HG03460 (cell line): ENCODE measurements around the gene TGIF1.

ENCODE experiments used
- ATAC-seq: cut with Tn5 transposase; IDR thresholded peaks from one replicate; pipeline ENCODE4 v1.9.1; 2021; ENCODE audit not compliant: unreplicated experiment

Gene TGIF1

DNA sequence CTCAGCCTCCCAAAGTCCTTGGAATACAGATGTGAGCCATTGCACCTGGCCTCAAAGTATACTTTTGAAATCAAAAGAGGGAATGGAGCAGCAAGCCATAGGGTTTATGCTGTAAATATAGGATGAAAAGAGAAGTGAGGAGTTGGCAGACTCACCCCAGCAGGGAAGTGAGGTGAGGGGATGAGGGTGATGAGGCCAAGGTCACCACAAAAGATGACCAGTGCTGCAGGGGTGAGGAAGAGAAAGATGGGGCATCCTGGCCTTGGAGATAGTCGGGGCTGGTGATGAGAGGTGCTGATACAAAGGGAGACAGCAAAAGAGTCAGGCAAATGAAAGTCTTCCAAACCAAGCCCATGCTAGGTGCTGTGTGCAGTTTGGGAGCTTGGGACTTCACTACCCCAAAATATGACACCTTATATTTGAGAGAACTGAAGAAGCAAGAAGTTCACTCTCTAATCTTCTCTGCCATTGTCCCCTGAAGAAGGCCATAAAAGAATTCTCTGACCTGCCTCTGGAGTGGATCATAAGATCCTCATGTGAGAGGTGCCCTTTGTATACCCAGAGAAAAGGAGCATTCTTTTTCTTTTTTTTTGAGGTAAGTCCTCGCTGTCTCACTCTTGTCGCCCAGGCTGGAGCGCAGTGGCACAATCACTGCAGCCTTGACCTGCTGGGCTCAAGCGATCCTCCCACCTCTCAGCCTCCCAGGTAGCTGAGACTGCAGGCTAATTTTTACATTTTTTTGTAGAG lies 31.0 kb downstream of the TGIF1 start:
- no peak for ATAC-seq

DNA sequence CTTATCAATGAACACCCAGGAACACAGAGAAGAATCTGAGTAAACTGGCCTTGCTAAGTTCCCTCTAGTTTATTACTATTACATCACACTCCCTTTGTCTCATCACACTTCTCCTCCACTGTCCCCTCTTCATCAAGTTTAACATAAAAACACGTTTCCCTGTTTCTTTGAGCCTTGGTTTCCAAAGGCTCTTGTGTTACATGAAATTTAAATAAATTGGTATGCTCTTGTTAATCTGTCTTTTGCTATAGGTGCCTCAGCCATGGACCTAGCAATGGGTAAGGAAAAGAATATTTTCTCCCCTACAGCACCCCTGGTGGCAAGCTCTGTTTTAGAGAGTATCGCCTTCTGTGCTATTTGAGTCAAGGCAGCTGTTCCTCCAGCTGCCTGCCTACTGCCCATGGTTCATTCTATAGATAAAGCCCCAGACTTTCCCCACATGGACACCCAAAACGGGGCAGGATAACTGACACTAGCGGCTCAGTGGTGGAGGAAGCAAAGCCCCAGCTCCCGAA lies 31.8 kb downstream of the TGIF1 start:
- ATAC-seq = no peak

DNA sequence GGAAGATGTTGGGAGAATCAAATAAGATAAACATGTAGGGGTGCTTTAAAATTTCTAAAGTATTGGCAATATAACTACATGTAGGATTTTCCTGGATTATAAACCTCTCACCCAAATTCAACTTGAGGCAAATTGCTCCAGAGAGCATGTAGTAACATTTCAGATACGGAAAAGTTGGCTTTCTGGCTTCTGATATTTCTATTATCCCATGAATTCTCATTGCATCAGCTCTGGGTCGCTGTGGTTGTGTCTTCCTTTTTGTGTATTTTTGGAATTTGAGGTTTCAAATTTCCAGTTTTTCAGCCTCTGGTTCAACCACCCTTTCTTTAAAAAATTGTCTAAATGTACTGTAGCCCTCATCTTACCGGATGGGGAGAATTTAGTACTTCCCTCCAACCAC lies 32.3 kb downstream of the TGIF1 start:
- no peak for ATAC-seq

DNA sequence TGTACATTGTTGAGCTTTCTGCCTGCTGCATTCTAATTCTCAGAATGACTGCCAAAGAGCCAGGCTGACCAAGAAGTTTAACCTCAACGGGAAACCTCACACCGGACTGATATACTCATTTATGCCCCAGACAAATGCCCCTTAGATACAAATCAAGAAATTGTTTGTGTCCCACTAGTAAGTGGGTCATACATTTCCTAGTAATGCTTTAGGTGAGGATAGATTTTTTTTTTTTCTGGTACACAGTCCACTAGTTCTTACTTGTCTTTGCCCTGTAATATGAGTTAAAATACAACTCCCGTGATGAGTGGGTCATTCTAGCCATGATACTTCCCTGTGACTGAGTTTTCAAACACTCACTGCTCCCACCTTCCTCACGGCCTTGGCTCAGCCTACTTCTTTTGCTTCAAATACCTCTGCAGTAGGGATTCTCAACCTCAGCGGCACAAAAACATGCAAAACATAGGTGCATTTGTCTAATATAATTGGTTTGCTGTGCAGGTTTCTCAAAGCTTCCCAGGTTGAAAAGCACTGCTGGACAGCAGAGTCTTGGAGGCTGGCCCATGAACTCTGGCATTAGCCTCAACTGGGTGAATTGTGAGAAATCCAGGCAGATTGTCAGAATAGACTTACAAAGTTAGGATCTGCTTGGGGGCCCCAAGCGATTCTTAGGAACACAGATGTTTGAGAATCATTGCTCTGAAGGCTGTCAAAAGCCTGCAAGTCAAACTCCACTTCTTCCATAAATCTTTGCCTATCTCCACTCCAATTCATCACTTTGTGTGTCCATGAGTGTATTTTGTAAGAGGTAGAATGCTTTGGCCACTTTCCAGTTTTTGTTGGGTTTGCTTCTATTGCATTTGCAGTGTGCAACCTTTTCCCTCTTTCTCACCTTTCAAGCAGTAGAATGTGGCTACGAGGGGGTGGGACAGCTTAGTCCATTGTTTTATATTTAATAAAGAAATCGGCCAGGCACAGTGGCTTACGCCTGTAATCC lies 35.5 kb downstream of the TGIF1 start:
- ATAC-seq = no peak

DNA sequence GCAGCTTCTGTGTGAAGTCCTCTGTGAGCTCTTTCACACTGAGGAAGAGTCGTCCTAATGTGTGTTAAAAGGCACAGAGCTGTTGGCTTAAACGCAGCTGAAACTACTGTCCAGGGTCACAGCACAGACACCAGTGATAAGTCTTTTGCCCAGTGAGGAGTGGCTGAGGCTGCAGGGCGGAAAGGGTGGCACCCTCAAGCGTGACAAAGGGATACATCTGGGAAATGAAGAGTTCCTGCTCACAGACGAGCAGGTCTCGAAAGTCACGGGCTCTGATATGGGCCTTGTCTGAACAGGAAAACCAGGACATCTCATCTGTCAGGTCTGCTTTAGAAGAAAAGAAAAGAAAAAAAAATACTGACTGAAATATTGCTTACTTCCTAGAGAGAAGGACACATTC lies 36.5 kb downstream of the TGIF1 start:
- no peak for ATAC-seq

DNA sequence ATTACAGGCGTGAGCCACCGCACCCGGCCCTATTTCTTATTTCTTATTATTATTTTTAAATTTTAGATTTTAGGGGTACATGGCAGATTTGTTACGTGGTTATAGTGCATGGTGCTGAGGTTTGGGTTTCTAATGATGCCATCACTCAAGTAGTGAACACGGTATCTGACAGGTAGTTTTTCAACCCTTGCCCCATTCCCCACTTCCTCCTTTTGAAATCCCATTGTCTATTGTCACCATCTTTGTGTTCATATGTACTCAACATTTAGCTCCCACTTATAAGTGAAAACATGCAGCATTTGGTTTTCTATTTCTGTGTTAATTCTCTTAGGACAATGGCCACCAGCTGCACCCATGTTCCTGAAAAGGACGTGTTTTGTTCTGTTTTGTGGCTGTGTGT lies 39.5 kb downstream of the TGIF1 start:
- ATAC-seq = no peak

DNA sequence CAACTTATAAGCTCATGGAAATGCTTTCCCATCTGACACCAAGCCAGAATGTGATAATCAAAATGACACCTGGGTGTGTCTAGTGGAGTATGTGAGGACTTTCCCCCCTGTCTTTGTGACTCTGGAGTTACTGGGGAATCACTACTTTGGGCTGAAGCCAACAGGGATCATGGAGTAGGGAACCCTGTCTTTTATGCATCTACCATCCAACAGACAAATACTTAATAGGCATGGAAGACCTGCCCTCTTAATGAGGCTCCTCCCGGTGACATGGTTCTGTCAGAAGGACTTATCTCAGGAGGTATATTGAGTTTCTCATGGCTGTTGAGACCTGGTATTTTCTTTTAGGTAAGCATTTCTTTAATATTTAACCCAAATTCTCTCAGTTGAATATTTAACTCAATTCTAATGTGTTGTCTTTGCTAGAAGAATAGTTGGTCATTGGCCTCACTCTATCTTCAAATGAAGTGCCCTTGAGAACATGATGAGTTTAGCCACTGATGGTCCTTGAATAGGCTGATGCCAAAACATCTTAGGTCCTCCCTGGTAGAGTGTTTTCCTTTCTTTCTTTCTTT lies 42.1 kb downstream of the TGIF1 start:
- no peak for ATAC-seq

DNA sequence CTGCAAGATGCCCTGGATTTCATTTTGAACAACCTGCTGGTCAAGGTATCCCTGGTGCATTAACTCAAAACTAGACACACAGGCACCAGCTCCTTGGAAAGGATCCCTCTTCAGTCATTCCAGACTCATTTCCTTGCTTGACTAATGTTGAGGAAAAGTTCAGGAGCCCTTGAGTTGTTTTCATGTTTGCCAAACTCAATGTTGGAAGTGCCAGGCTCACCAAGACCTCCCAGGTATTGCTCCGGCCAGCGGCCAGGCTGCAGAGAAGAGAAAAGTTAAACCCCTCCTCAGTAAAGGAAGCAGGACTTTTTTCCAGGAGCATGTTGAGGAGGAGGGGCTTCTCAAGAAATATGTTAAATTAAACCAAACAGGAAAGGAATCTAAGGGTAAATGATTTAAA lies 42.7 kb downstream of the TGIF1 start:
- ATAC-seq = no peak

DNA sequence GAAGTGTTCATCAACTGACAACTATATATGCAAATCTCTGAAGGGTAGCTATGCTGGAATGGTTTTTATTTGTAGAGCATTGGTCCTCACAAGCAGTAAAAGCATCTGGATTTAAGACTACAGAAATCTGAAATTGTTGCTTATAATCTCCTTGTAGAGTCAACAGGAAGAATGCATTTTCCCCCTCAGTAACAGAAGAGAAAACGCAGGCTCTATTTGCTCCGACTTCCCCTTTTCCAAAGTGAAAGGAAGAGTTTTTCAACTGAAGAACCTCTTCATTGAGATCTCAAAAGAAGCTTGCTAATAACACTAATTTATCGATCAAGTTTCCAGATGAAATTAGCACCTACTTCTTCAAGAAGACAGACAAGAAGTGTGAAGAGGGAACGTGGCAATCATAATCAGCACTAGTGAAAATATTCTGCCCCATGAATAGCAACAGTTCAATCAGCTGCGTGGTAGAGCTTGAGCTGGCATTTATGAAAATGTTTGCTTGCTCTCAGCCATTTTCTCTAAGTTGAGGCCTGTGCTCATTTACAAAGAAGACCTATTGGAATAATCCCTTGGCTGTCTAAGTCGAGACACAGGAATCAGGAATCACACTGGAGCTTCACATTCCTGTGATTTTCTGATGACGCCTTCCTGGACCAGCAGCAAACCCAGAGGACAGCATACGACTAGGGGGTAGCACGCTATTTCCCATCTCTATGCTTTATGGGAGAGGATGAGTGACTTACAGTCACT lies 43.7 kb downstream of the TGIF1 start:
- ATAC-seq = no peak

DNA sequence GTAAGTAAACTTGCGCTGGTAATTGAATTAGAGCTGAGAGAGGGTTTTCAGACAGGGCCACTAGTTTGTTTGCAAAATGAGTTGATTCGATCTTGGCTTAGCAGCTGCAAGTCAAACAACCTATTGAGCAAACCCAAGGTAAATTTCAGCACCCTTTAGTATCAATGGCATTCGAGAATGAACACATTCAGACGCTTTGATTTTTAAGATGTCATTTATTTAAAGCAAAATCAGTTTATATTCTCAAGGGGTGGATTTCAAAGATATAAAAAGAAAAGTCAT lies 44.2 kb downstream of the TGIF1 start:
- no peak for ATAC-seq

DNA sequence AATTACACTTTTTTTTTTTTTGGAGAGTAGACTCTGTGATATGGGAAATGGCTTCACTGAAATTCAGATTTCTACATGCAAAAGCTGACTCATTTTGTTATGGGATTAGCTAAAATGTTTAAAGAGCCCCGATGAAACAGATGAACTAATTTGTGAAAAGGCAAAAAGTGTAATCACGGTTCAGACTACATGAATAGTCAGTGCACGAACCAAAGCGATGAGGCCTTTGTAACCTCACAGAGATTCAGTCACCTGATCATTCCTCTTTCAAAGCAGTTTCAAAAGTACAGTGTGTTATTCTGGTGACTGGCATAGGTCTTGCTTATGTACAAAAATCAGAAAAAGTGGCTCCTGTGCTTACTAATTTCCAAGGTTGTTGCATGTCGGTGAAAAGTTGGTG lies 44.6 kb downstream of the TGIF1 start:
- ATAC-seq = no peak

DNA sequence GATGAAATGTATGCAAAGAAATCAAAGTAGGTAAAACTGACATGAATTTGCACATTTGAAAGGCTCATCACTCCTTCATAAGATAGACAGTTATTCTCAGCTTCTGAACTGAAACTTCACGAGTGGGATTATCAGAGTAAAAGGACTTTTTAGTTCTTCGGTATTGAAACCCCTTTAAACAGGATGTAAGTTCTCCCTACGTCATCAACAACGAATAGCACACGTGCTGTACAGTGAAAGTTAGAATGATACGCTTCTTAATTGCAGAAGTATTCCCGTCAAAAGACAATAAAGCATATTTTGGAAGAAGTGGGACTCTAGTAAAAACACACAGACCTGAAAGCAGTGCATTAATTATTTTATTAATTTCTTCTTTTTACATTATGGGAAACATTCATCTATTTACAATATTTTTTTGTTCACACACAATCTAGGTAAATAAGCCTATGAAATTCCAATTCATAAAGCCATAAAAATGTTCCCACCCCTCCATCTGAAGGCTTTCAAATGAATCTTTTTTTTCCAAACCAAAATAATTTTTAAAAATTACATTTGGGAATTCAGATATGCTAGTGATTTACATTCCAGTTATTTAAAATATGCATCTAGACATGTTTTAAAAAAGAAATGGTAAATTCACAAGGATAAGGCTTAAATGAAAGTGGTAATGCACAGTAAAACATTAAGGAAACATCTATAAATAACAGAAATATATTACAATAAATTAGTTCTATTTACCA lies 45.9 kb downstream of the TGIF1 start:
- no peak for ATAC-seq

DNA sequence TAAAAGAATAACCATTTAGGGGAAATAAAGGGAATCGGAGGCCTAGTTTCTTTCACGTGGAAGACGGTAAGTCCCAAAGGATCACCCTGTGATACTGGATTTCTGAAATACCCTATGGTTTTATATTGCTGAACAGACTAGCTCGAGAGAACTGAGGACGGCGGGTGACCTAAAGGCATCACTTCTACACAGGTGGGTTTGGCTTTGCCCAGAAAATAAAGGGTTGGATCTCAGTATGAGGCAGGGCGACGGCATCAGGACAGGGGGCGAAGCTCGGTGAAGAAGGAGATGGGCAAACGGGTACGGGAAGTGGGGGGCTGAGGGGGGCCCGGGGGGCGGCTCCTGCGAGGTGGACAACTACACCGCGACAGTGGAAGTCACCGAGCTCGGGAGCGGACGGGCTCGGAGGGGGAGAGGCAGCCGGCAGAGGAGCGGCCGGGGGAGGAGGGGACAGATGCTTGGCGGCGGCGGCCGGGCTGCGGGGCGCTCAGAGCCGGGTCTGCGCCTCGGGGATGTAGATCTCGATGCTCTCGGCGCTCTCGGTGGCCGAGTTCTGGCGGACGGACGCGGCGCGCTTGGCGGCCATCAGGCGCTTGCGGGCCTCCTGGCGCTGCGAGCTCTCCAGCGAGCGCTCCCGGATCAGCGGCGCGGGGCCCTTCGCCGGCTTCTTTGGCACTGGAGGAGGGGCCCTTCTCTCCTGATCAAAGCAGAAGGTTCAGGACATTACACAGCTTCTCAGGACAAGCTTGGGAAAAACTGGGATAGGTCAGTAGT lies 48.9 kb downstream of the TGIF1 start:
- ATAC-seq = no peak

DNA sequence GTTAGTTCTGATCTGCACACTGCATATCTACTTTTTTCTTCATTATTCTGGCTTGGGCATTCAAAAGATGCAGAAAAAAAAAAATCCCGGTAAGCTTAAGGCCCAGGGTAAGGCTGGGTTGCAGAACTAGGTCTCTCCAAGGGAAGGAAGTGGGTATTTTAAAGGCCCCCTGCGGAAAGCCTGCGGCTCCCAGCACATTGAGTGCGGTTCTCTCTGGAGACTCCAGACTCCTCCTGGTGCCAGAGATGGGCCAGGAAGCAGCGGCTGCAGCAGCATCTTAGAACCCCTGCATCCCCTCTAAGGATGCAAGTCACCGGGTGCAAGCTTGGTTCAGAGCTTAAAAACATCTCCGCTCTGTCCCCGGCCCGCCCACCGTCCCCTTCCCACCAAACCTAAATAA lies 49.5 kb downstream of the TGIF1 start:
- no peak for ATAC-seq

DNA sequence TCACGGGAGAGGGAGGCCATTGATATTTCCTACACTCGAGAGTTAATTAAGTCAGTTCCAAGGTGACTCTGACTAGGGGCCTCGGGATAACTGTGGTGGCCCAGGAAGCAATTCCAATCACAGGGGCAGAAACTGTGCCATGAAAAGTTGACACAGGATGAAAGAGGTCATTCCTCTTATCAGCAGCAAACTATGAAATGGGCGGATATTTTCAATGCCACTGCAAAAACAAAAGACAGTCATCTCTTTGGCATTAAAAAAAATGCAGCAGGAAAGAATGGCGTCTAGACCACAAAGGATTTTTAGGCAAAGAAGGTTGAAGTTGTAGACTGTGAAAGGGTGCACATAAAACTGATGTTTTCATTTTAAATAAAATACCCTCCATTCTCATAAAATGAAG lies 50.0 kb downstream of the TGIF1 start:
- ATAC-seq = no peak

DNA sequence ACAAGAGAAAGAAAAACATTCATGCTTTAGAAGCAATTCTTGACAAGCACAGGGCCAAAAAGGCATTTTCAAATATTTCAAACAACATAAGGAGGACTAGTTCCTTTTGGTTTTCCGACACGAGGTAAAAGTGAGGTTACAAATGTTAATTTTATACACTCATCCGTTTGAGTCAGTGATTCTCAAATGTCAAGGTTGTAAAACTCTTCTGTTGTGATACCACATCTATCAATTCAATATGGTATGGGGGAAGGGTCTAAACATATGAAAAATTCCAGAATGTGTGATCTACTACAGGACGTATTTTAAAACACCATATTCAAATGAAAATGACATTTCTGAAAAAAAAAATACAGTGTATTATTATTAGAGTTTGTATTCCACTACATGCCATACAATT lies 52.7 kb downstream of the TGIF1 start:
- no peak for ATAC-seq

DNA sequence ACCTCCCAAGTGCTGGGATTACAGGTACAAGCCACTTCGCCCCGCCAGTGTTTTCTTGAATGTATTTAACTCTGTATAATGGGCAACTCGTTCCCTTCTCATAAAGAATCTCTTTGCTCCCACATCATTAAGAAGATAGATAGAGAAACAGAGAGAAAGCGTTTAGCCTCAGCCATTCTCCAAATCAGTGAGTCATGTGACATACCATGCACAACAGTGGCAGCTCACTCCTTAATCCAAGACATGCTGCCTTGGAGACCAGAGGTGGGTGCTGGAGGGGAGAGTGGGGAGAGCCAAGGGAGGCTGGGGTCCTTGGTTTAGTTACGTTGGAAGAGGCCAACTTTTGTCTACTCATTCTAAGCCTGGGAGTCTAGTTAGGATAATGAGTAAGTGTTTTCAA lies 54.7 kb downstream of the TGIF1 start:
- ATAC-seq = no peak

DNA sequence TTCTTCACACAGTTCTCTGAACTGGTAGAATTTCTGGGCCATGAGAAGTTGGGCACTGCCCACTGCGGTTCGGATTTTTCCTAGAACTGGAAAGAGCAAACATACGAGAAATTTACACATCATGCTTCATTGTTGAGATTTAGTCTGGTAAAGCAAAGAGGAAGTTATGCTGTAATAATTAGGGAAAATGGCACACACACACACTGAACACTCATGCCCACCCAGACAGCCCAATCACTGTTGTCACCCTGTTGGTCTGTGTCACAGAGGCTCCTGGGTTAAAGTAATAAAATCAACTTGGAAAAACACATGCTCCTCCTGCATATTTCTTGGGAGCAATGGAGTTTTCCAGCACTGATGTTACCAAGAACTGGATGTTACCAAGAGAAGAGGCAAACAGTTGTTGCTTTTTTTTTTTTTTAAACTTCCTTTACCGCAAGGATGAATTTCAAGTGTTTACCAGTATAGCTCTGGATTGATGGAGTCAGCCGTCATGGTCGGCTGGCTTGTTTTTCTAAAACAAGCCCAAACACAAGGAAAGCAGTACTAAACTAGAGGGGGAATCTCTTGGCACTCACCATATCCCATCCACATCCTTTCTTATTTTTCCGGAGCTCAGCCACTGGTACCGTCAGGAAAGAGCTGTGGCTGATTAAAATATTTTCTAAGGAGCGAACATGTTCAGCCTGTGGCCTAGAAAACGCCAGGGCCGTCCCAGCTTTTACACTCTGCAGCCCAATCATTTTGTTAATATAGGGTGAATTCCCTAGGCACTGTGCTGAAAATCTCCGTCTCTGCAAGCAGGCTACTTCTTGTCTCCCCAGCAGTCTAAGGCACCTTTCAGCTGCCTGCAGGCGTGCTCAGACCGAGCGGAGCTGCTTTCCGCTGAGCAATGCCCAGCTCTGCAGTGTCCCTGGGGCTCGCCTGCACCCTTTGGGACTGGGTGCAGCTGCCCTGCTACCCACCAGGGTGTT lies 58.9 kb downstream of the TGIF1 start:
- ATAC-seq = no peak
